Measurements from ENCODE around the gene SIGLEC11. TPM values are rescaled to one million over a fixed set of nuclear protein-coding genes. Genes with fewer than 3 reads are reported as not detected.

Gene SIGLEC11
- total and polyA plus RNA-seq, 2 experiments from 2014 or later, result not detected

GRCh38 chr19:49929121-49929610, 31.8 kb downstream of the SIGLEC11 start, which contains the start of the genes ATF5 and NUP62:
Gene ATF5, plus strand, starts transcription at chr19:49929205. Its CDS starts 1,646 bp downstream, at chr19:49930851.
Gene NUP62, minus strand, starts transcription at chr19:49929504. Its CDS starts 19,697 bp downstream, at chr19:49909807.
- H3K4me2 ChIP-seq, result peak within 1 kb of the TSS; percentile 100
- Mint-ChIP-seq H3K27me3 (ENCODE audit: insufficient read depth, low read depth, poor library complexity) (peaks cover 27% of the 10 kb centered on the region), H3K36me3 (ENCODE audit: low read depth) (peaks cover 81% of the 10 kb centered on the region), H3K4me3 (peak within 1 kb of the TSS; percentile 93), H3K4me1 (peaks cover 29% of the 10 kb centered on the region), H3K9me3 (peaks cover 14% of the 10 kb centered on the region), H3K27ac (peak within 1 kb of the TSS; percentile 99)
- ATAC-seq, result peak; percentile 40
- peaks cover 55% of the 10 kb centered on the region for H3K79me2 ChIP-seq (replicated peaks; ENCODE audit: insufficient read depth)
- peak within 1 kb of the TSS; percentile 98 for H3K27ac ChIP-seq (ENCODE audit: low read depth)
- peaks cover 17% of the 10 kb centered on the region for H3K36me3 ChIP-seq (ENCODE audit: insufficient read depth)
- no peaks in the 10 kb centered on the region; the same call in none of the 2 replicates for H3F3A ChIP-seq (replicated peaks; ENCODE audit: low read depth)
- no peaks in the 10 kb centered on the region for H3K27me3 ChIP-seq (ENCODE audit: insufficient read depth)
- H3K9me2 ChIP-seq (ENCODE audit: insufficient read depth), result no peaks in the 10 kb centered on the region
- no peak; the same call in none of the 2 replicates for TF ChIP-seq POLR2AphosphoS5 (IDR thresholded peaks at IDR 0.05; ENCODE audit: low read depth)
- peak within 1 kb of the TSS; percentile 97 for H2AFZ ChIP-seq
- DNase-seq (ENCODE audit: low spot score), result peak; percentile 85
- peaks cover 10% of the 10 kb centered on the region for H3K4me1 ChIP-seq (ENCODE audit: insufficient read depth)
- H3K4me3 ChIP-seq, result peak within 1 kb of the TSS; percentile 99
- H4K20me1 ChIP-seq (replicated peaks; ENCODE audit: insufficient read depth), result peaks cover 34% of the 10 kb centered on the region

GRCh38 chr19:49927526-49928264, 33.3 kb downstream of the SIGLEC11 start:
- Mint-ChIP-seq H3K27ac (peak overlapping the region; percentile 89), H3K4me3 (peak overlapping the region; percentile 93), H3K36me3 (ENCODE audit: low read depth) (peaks cover 86% of the 10 kb centered on the region), H3K9me3 (peaks cover 14% of the 10 kb centered on the region), H3K4me1 (peaks cover 41% of the 10 kb centered on the region), H3K27me3 (ENCODE audit: insufficient read depth, low read depth, poor library complexity) (peaks cover 30% of the 10 kb centered on the region)
- Histone ChIP-seq H3K79me2 (replicated peaks; ENCODE audit: insufficient read depth) (peaks cover 70% of the 10 kb centered on the region), H4K20me1 (replicated peaks; ENCODE audit: insufficient read depth) (peaks cover 36% of the 10 kb centered on the region), H3K27me3 (ENCODE audit: insufficient read depth) (no peaks in the 10 kb centered on the region), H3K4me3 (peak overlapping the region; percentile 99), H3K27ac (ENCODE audit: low read depth) (no peak overlapping the region), H3K4me1 (ENCODE audit: insufficient read depth) (peaks cover 10% of the 10 kb centered on the region), H3K4me2 (peak overlapping the region; percentile 100), H3K9me2 (ENCODE audit: insufficient read depth) (no peaks in the 10 kb centered on the region), H3K36me3 (ENCODE audit: insufficient read depth) (peaks cover 17% of the 10 kb centered on the region), H2AFZ (no peak overlapping the region), H3F3A (replicated peaks; ENCODE audit: low read depth) (peaks cover 4% of the 10 kb centered on the region)
- no peak for ATAC-seq
- no peak for DNase-seq (ENCODE audit: low spot score)
- TF ChIP-seq ETS1 (IDR thresholded peaks at IDR 0.05) (no peak), REST (IDR thresholded peaks at IDR 0.05; ENCODE audit: unreplicated experiment) (no peak), EZH2 (IDR thresholded peaks at IDR 0.05; ENCODE audit: low read depth, unreplicated experiment) (no peak), EZH2phosphoT487 (IDR thresholded peaks at IDR 0.05; ENCODE audit: unreplicated experiment) (no peak), STAT1 (IDR thresholded peaks at IDR 0.05; ENCODE audit: unreplicated experiment) (no peak), POLR2AphosphoS5 (IDR thresholded peaks at IDR 0.05; ENCODE audit: low read depth) (no peak), CREB1 (CRISPR knock-in tag; IDR thresholded peaks at IDR 0.05; ENCODE audit: low read depth) (no peak), NANOG (IDR thresholded peaks at IDR 0.05; ENCODE audit: borderline replicate concordance) (no peak), ZNF114 (CRISPR knock-in tag; IDR thresholded peaks at IDR 0.05) (no peak)
